K562 (cell line): ENCODE results near the gene CPT1C. TPM values are rescaled to one million over a fixed set of nuclear protein-coding genes. Genes with fewer than 3 reads are reported as not detected.
A peak's percentile ranks its signal among the peaks of the same experiment; 100 is the strongest.

Experiments
- CBX3 ChIP-seq, 2 experiments: IDR thresholded peaks; 1 replicate in 1 of 2; 2 replicates in 1 of 2; pipeline ENCODE4 v1.6.1; 2012; ENCODE audit warnings: inconsistent platforms in 2 of 2, low read length in 2 of 2, borderline replicate concordance in 1 of 2, control low read depth in 1 of 2
- ERF ChIP-seq: fragments of 450-650 bp; formaldehyde crosslinking; IDR thresholded peaks from 2 replicates; pipeline ENCODE4 v1.4.0; 2020; ENCODE audit warnings: mild to moderate bottlenecking, mixed read lengths
- GATA2 ChIP-seq: sonication (generic); formaldehyde crosslinking; IDR thresholded peaks from 2 replicates; pipeline ENCODE4 v1.4.0; 2020; ENCODE audit warnings: mild to moderate bottlenecking, missing genetic modification reagents
- KLF16 ChIP-seq: IDR thresholded peaks from 2 replicates; pipeline ENCODE4 v1.6.1; 2016; ENCODE audit warnings: antibody characterized with exemption
- MAZ ChIP-seq, 2 experiments: fragments of 450-650 bp in 1 of 2; sonication (generic) in 1 of 2; formaldehyde crosslinking; IDR thresholded peaks in 1 of 2; conservative IDR thresholded peaks in 1 of 2; 2 replicates each; pipeline versions ENCODE4 v1.4.0 to v1.5.0; 2020; ENCODE audit warnings: mild to moderate bottlenecking in 1 of 2, missing genetic modification reagents in 1 of 2
- NCOA1 ChIP-seq: fragments of 450-650 bp; IDR thresholded peaks from 2 replicates; pipeline ENCODE4 v1.6.1; 2016; ENCODE audit warnings: low read depth
- NFIC ChIP-seq: fragments of 450-650 bp; IDR thresholded peaks from 2 replicates; pipeline ENCODE4 v1.6.1; 2017; ENCODE audit warnings: mild to moderate bottlenecking, inconsistent platforms
- RCOR1 ChIP-seq, 2 experiments: IDR thresholded peaks; 2 replicates each; pipeline ENCODE4 v1.6.1; 2012; ENCODE audit warnings: low read depth in 2 of 2, low read length in 2 of 2, borderline replicate concordance in 1 of 2, improper control_type of control experiment in 1 of 2
- YBX1 ChIP-seq: fragments of 450-650 bp; IDR thresholded peaks from 2 replicates; pipeline ENCODE4 v1.7.1; 2016; ENCODE audit warnings: mild to moderate bottlenecking
- ZBTB40 ChIP-seq, 2 experiments: fragments of 450-650 bp in 1 of 2; sonication (generic) in 1 of 2; formaldehyde crosslinking in 1 of 2; IDR thresholded peaks; 2 replicates each; pipeline versions ENCODE4 v1.7.1 to v1.9.0; 2016 to 2022; ENCODE audit warnings: inconsistent platforms in 1 of 2, mild to moderate bottlenecking in 1 of 2, missing genetic modification reagents in 1 of 2
- ZBTB5 ChIP-seq: fragments of 450-650 bp; IDR thresholded peaks from 2 replicates; pipeline ENCODE4 v1.6.1; 2017; ENCODE audit warnings: antibody characterized with exemption
- polyA plus RNA-seq, 8 experiments: library from polyadenylated mRNA; depleted of rRNA in 4 of 8; stranded (reverse) in 5 of 8; unstranded in 3 of 8; fragments of >200 nt; fragmentation: Nextera tagmentation in 2 of 8; fragmentation: Illumina TruSeq in 1 of 8; extraction: Ambion mirVana in 2 of 8; extraction: Trizol in 1 of 8; gene quantifications; 2 replicates each; pipeline versions ENCODE4 v1.2.1 to v1.2.3, GENCODE V29; 2011 to 2014; ENCODE audit warnings: inconsistent platforms in 1 of 8, missing spikeins in 1 of 8
- total RNA-seq, 7 experiments: library from RNA; depleted of rRNA in 6 of 7; stranded (reverse); fragments of >200 nt in 6 of 7; fragmentation: Illumina TruSeq in 2 of 7; extraction: Trizol in 2 of 7; gene quantifications; 2 replicates each; pipeline versions ENCODE4 v1.2.1 to v1.2.3, GENCODE V29; 2011 to 2021; ENCODE audit warnings: low replicate concordance in 1 of 7
- TF ChIP-seq, protein P1 (sequence below): sonication (generic); formaldehyde crosslinking; IDR thresholded peaks from 2 replicates; pipeline ENCODE4 v1.8.0; 2022; ENCODE audit warnings: mild to moderate bottlenecking, missing genetic modification reagents

The CPT1C gene
- total and polyA plus RNA-seq, 9 of the 15 experiments (the other 6 are each of a cell fraction or from before 2014, with no cell fraction given): 1.9 to 12.3 (median 3.0) TPM

DNA sequence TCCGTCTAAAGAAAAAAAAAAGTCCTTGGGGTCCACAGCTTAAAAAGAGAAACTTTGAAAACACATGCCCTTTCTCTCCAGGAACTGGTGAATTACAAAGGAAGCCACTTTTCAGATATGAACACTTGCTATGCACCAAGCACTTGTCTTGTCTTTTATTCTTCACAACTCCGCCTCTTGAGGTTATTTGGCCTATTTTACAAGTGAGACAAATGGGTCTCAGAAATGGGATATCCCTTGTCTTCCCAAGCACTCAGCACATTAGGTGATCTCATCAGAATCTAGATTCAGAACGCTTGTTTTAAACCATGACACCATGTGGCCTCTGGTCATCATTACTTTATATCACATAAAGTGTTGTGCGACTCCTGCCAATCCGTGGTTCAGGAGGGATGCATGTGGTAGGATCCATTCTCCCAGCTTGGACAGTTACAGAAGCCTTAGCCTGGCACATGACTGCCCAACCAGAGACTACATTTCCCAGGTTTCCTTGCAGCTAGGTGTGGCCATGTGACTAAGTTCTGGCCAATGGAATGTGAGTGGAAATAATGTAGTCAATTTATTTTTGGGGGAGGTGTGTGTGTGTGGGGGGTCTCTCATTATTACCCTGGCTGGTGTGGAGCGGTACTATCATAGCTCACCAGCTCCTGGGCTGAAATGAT, 58.3 kb downstream of the CPT1C start (continued):
- TF ChIP-seq ZBTB40 (IDR thresholded peaks at IDR 0.05): no peak
- no peak for TF ChIP-seq ZBTB40 (CRISPR knock-in tag; IDR thresholded peaks at IDR 0.05)
- TF ChIP-seq, protein P1, sequence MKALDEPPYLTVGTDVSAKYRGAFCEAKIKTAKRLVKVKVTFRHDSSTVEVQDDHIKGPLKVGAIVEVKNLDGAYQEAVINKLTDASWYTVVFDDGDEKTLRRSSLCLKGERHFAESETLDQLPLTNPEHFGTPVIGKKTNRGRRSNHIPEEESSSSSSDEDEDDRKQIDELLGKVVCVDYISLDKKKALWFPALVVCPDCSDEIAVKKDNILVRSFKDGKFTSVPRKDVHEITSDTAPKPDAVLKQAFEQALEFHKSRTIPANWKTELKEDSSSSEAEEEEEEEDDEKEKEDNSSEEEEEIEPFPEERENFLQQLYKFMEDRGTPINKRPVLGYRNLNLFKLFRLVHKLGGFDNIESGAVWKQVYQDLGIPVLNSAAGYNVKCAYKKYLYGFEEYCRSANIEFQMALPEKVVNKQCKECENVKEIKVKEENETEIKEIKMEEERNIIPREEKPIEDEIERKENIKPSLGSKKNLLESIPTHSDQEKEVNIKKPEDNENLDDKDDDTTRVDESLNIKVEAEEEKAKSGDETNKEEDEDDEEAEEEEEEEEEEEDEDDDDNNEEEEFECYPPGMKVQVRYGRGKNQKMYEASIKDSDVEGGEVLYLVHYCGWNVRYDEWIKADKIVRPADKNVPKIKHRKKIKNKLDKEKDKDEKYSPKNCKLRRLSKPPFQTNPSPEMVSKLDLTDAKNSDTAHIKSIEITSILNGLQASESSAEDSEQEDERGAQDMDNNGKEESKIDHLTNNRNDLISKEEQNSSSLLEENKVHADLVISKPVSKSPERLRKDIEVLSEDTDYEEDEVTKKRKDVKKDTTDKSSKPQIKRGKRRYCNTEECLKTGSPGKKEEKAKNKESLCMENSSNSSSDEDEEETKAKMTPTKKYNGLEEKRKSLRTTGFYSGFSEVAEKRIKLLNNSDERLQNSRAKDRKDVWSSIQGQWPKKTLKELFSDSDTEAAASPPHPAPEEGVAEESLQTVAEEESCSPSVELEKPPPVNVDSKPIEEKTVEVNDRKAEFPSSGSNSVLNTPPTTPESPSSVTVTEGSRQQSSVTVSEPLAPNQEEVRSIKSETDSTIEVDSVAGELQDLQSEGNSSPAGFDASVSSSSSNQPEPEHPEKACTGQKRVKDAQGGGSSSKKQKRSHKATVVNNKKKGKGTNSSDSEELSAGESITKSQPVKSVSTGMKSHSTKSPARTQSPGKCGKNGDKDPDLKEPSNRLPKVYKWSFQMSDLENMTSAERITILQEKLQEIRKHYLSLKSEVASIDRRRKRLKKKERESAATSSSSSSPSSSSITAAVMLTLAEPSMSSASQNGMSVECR (CRISPR knock-in tag): no peak
- TF ChIP-seq GATA2 (CRISPR knock-in tag): no peak
- no peak for TF ChIP-seq KLF16
- TF ChIP-seq RCOR1 (IDR thresholded peaks at IDR 0.05; ENCODE audit: borderline replicate concordance in 1 of 2, low read depth in 2 of 2, low read length in 2 of 2): no peak
- TF ChIP-seq NCOA1: no peak
- TF ChIP-seq ZBTB5: no peak
- no peak for TF ChIP-seq MAZ (CRISPR knock-in tag; conservative IDR thresholded peaks at IDR 0.05 in 1 of 2, IDR thresholded peaks at IDR 0.05 in 1 of 2)
- TF ChIP-seq CBX3 (IDR thresholded peaks at IDR 0.05; ENCODE audit: borderline replicate concordance in 1 of 2, low read length in 2 of 2): peak in 1 of 2 experiments; percentile 41; a peak in 1 of 3 replicates
- TF ChIP-seq ERF: no peak
- TF ChIP-seq NFIC: no peak
- no peak for TF ChIP-seq YBX1
